AG04450 (cell line): ENCODE measurements around the gene PLK5. TPM values are rescaled to one million over a fixed set of nuclear protein-coding genes. Genes with fewer than 3 reads are reported as not detected.

ENCODE experiments used
- CTCF ChIA-PET: fragments of 300-600, 350-600 bp; formaldehyde crosslinking; extraction: SDS; loops from one replicate; lab custom pipeline; 2022; ENCODE audit warnings: antibody characterized with exemption, inconsistent platforms; lab: Charles Lee
- POLR2A ChIA-PET: fragments of 350-600 bp; formaldehyde crosslinking; extraction: SDS; loops from one replicate; lab custom pipeline; 2021; ENCODE audit warnings: antibody characterized with exemption, inconsistent platforms; lab: Yijun Ruan, JAX
- DNase-seq: peaks from one replicate; pipeline ENCODE4 v3.0.0-alpha.2; 2011; ENCODE audit warnings: low read depth, low spot score
- H3K27ac ChIP-seq: one replicate; pipeline ENCODE4 v1.5.1; 2012; ENCODE audit warnings: low read depth, low read length, control low read depth
- H3K27me3 ChIP-seq: one replicate; pipeline ENCODE4 v1.6.0; 2012; ENCODE audit warnings: low read length; ENCODE audit not compliant: control insufficient read depth, insufficient read depth
- H3K4me3 ChIP-seq: 2 replicates; pipeline ENCODE4 v1.5.1; 2011; ENCODE audit warnings: mild to moderate bottlenecking, low read depth, low read length, control low read depth
- H3K9me3 ChIP-seq: 2 replicates; pipeline ENCODE4 v1.5.1; 2012; ENCODE audit warnings: low read length; ENCODE audit not compliant: control insufficient read depth, insufficient read depth
- CTCF ChIP-seq: IDR thresholded peaks from 2 replicates; pipeline ENCODE4 v1.5.1; 2011; ENCODE audit warnings: low read depth, low read length, control low read depth, inconsistent platforms
- polyA plus RNA-seq: library from polyadenylated mRNA; depleted of rRNA; stranded (reverse); fragments of >200 nt; gene quantifications from 2 replicates; pipeline ENCODE4 v1.2.3, GENCODE V29; 2011

PLK5 gene
- polyA plus RNA-seq, 1 experiment: not detected

- DNase-seq: no peak
- ChIA-PET POLR2A (no interaction called here), CTCF (no interaction called here)
- no peak overlapping the region for H3K27ac ChIP-seq
- H3K27me3 ChIP-seq: peaks cover 4% of the 10 kb centered on the region
- TF ChIP-seq CTCF: no peak
- H3K9me3 ChIP-seq: peaks cover 2% of the 10 kb centered on the region; the same call in 1 of the 2 replicates
- no peak overlapping the region for H3K4me3 ChIP-seq
These were observed 47.0 kb downstream of the PLK5 start for GRCh38 chr19:1570836-1571235.

GRCh38 chr19:1571358-1571757, 47.5 kb downstream of the PLK5 start:
- DNase-seq: no peak
- no peak for TF ChIP-seq CTCF
- Histone ChIP-seq H3K27me3 (peaks cover 4% of the 10 kb centered on the region), H3K27ac (no peak overlapping the region), H3K4me3 (no peak overlapping the region), H3K9me3 (peaks cover 2% of the 10 kb centered on the region; the same call in 1 of the 2 replicates)
- ChIA-PET CTCF (no interaction called here), POLR2A (no interaction called here)

GRCh38 chr19:1572795-1573194, 48.9 kb downstream of the PLK5 start:
- Histone ChIP-seq H3K27ac (no peak overlapping the region), H3K27me3 (peaks cover 4% of the 10 kb centered on the region), H3K4me3 (no peak overlapping the region), H3K9me3 (peaks cover 2% of the 10 kb centered on the region; the same call in 1 of the 2 replicates)
- no peak for DNase-seq
- no peak for TF ChIP-seq CTCF
- CTCF ChIA-PET: no interaction called here
- POLR2A ChIA-PET: interaction anchor here (0.6 to 0.7 kb wide), 3 partner anchors 11 to 63 kb away, joined by 3 to 5 read pairs (median 5); no protein-coding TSS in a partner anchor

- H3K9me3 ChIP-seq: peaks cover 2% of the 10 kb centered on the region; the same call in 1 of the 2 replicates
- no peak for TF ChIP-seq CTCF
- no peak overlapping the region for H3K27ac ChIP-seq
- POLR2A ChIA-PET: no interaction called here
- H3K27me3 ChIP-seq: peaks cover 2% of the 10 kb centered on the region
- no peak overlapping the region for H3K4me3 ChIP-seq
- DNase-seq: no peak
- CTCF ChIA-PET: no interaction called here
These were observed 50.7 kb downstream of the PLK5 start for GRCh38 chr19:1574354-1575136.
